ENCODE results near the gene KCTD15.

The KCTD15 gene

DNA sequence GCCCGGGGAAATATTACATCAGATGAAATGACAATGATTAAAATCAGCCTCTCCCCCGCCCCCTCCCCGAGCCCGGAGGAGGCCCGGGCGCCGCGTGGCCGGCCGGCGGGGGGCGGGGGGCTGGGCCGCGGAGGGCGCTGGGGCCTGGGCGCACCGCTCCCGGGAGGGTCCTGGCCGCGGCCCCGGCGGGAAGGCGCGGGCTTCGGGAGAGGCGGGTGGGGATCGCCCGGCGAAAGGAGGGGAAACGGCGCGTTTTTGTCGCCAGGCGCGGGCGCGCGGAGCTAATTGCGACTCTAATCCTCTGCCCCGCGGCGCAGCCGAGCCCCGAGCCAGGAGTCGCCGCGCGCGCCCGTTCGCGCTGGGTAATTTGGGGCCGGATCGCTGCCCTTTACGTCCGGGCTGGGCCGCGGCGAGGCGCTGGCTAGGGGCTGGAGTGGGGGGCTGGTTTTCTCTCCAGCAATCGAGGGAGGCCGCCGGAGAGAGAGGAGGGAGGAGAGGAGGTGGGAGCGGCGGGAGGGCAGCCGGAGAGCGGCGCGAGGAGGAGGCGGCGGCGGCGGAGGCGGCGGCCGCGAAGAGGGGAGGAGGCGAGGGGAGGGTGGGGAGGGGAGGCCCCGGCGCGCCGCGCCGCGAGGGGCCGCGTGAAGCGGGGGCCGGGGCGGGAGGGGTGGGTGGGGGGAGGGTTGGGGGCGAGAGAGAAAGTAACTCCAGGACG lies at the start of gene KCTD15:
Gene KCTD15, plus strand, starts transcription at position 707 of the 712 bp plus-strand sequence. CDS start 3,585 bp downstream, outside the sequence.
- peak within 1 kb of the TSS; percentile 72 for H3K4me3 Mint-ChIP-seq
- H3K27ac Mint-ChIP-seq: no peak within 1 kb of the TSS
- ATAC-seq: peak; percentile 12
- H3K36me3 Mint-ChIP-seq (ENCODE audit: low read depth): no peaks in the 10 kb centered on the region
- H3K4me1 Mint-ChIP-seq: peaks cover 2% of the 10 kb centered on the region
- H3K27me3 Mint-ChIP-seq: peaks cover 45% of the 10 kb centered on the region
- no peaks in the 10 kb centered on the region for H3K9me3 Mint-ChIP-seq
- peak; percentile 51 for DNase-seq

- DNase-seq (no peak), ATAC-seq (no peak)
- Mint-ChIP-seq H3K4me3 (no peak overlapping the region), H3K4me1 (no peaks in the 10 kb centered on the region), H3K27me3 (no peaks in the 10 kb centered on the region), H3K36me3 (ENCODE audit: low read depth) (no peaks in the 10 kb centered on the region), H3K9me3 (no peaks in the 10 kb centered on the region), H3K27ac (no peak overlapping the region)
These were observed 49.4 kb upstream of the KCTD15 start for GRCh38 chr19:33747273-33747672.

DNA sequence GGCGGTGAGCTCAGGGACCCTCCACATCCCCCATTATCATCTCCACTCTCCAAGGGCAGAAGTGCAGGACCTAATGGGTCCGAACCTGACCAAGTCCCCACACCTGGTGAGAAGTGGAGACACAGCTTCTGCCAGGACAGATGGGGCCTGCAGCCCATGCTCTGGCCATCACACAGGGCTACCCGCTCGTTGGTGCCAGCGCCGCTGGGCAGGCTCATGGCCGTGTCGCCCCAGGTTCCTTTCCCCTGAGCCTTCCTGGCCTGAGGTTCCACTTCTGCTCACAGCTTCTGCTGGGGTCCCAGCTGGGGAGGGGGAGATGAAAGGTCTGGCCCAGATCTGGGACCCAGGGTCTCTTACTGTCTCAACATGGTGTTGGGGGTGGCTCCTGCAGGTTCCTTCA lies 48.4 kb upstream of the KCTD15 start:
- Mint-ChIP-seq H3K36me3 (ENCODE audit: low read depth) (no peaks in the 10 kb centered on the region), H3K9me3 (no peaks in the 10 kb centered on the region), H3K27ac (no peak overlapping the region), H3K4me1 (no peaks in the 10 kb centered on the region), H3K27me3 (no peaks in the 10 kb centered on the region), H3K4me3 (no peak overlapping the region)
- no peak for DNase-seq
- ATAC-seq: no peak

DNA sequence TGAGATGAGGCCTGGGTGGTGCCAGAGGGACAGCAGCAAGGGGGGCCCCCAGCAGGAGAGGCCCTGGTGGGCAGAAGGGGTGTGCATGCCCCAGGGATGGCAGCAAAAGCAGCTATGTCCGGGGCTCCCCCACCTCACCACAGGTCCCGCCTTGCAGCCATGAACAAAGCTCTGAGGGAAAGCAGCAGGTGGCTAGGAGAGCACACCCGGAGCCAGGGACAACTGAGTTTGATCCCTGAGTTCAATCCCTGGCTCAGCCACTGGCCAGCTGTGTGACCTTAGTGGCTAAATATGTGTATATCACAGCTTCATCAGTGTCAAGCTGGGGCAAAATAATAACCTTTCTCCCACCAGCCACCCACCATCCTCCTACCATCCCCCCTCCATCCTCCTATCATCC lies 47.7 kb upstream of the KCTD15 start:
- Mint-ChIP-seq H3K27me3 (no peaks in the 10 kb centered on the region), H3K36me3 (ENCODE audit: low read depth) (no peaks in the 10 kb centered on the region), H3K4me1 (no peaks in the 10 kb centered on the region), H3K4me3 (no peak overlapping the region), H3K9me3 (no peaks in the 10 kb centered on the region), H3K27ac (no peak overlapping the region)
- no peak for ATAC-seq
- no peak for DNase-seq

- Mint-ChIP-seq H3K27me3 (no peaks in the 10 kb centered on the region), H3K36me3 (ENCODE audit: low read depth) (no peaks in the 10 kb centered on the region), H3K4me1 (no peaks in the 10 kb centered on the region), H3K9me3 (no peaks in the 10 kb centered on the region), H3K27ac (no peak overlapping the region), H3K4me3 (no peak overlapping the region)
- no peak for DNase-seq
- no peak for ATAC-seq
These were observed 47.0 kb upstream of the KCTD15 start for GRCh38 chr19:33749619-33750175.

- Mint-ChIP-seq H3K4me3 (no peak overlapping the region), H3K27me3 (no peaks in the 10 kb centered on the region), H3K9me3 (no peaks in the 10 kb centered on the region), H3K4me1 (no peaks in the 10 kb centered on the region), H3K36me3 (ENCODE audit: low read depth) (no peaks in the 10 kb centered on the region), H3K27ac (no peak overlapping the region)
- no peak for DNase-seq
- ATAC-seq: no peak
These were observed 45.9 kb upstream of the KCTD15 start for GRCh38 chr19:33750587-33751435.

GRCh38 chr19:33751436-33751770 lies 45.3 kb upstream of the KCTD15 start:
- Mint-ChIP-seq H3K9me3 (no peaks in the 10 kb centered on the region), H3K36me3 (ENCODE audit: low read depth) (no peaks in the 10 kb centered on the region)
- ATAC-seq: no peak

GRCh38 chr19:33752018-33752800 lies 44.5 kb upstream of the KCTD15 start:
- Mint-ChIP-seq H3K4me3 (no peak overlapping the region), H3K4me1 (no peaks in the 10 kb centered on the region), H3K36me3 (ENCODE audit: low read depth) (no peaks in the 10 kb centered on the region), H3K9me3 (no peaks in the 10 kb centered on the region), H3K27me3 (no peaks in the 10 kb centered on the region), H3K27ac (no peak overlapping the region)
- DNase-seq (no peak), ATAC-seq (no peak)

More at GRCh38 chr19:33751436-33751770, 45.3 kb upstream of the KCTD15 start:
- no peaks in the 10 kb centered on the region for H3K27me3 Mint-ChIP-seq
- H3K27ac Mint-ChIP-seq: no peak overlapping the region
- no peak overlapping the region for H3K4me3 Mint-ChIP-seq
- DNase-seq: no peak
- H3K4me1 Mint-ChIP-seq: no peaks in the 10 kb centered on the region

DNA sequence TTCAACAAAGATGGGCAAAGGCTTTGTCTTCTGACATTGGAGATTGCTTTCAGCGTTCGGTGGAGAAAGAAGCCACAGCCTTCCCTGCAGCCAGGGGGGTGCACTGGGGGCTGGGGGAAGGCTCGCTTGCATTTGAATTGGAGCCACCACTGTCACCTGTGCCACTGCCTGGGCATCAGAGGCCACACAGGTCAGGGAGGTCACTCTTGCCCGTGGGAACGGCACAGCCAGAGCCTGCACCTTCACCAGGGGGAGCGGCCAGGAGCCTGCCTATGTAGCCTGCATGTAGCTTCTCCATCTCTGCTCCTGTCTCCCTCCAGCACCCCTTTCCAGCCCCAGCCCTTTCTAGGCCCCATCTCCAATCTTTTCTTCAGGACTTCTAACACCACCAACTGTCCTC lies 43.7 kb upstream of the KCTD15 start:
- ATAC-seq: no peak
- DNase-seq: no peak
- H3K4me1 Mint-ChIP-seq: no peaks in the 10 kb centered on the region
- H3K9me3 Mint-ChIP-seq: no peaks in the 10 kb centered on the region
- H3K36me3 Mint-ChIP-seq (ENCODE audit: low read depth): no peaks in the 10 kb centered on the region
- H3K27ac Mint-ChIP-seq: no peak overlapping the region
- H3K4me3 Mint-ChIP-seq: no peak overlapping the region
- no peaks in the 10 kb centered on the region for H3K27me3 Mint-ChIP-seq

DNA sequence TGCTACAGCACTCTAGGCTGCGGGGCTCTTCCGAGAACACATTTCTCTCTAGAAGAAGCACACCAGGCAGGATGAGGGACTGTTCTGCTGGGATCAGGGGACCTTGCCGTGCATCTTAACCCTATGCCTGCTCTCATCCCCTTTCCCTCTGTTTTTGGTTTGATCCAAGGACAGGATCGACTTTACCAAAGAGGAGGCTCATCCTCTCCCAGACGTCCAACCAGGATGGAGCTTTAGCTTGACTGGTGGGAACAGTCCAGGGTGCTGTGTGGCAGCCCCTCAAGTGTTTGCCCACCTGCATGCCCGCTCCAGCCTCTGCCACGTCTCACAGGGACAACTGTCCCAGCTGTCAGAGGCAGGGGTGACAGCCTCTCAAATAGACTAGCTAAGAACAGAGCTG lies 42.3 kb upstream of the KCTD15 start:
- no peak overlapping the region for H3K4me3 Mint-ChIP-seq
- no peaks in the 10 kb centered on the region for H3K27me3 Mint-ChIP-seq
- H3K27ac Mint-ChIP-seq: no peak overlapping the region
- DNase-seq (no peak), ATAC-seq (no peak)
- no peaks in the 10 kb centered on the region for H3K36me3 Mint-ChIP-seq (ENCODE audit: low read depth)
- no peaks in the 10 kb centered on the region for H3K4me1 Mint-ChIP-seq
- H3K9me3 Mint-ChIP-seq: no peaks in the 10 kb centered on the region

DNA sequence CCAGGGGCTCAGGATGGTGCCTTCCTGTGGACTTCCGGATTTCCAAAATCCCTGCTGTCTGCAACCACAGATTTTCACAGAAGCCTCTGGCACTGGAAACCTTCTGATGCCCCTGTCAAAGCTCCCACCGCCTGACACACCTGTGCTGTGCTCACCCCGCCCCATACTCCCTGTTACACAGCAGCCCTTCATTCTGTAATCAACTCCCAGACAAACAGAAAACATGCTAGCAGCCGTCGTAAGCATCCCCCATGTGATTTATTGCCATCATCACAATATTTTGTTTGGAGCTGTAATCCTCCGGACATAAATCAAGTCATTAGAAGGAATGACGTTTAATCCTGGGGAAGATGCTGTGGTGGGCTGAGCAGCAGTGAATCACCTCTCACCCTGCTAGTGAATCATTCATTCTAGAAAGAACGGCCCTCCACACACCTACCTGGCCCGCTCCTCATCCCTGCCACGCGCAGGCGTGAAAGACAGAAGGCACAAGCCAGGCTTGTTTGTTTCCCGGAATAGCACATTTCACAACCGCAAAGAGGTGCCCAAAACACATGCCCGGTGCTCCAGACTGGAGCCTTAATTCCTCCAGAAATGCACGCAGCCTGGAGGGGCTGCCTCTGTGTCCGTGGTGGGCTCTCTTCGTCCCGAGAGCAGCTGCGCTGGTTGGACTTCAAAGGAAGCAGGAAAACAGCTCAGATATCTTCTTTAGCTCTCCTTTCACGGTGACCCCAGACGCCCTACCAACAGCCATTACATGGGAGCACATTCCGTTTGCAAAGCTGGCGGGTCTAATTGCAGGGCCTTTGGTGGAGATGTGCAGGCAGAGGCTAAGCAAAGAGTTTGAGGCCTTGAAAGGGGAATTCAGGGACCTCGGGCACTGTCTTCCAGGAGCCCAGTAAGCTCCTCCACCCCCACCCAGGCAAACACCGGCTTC lies 41.3 kb upstream of the KCTD15 start:
- no peaks in the 10 kb centered on the region for H3K36me3 Mint-ChIP-seq (ENCODE audit: low read depth)
- H3K27me3 Mint-ChIP-seq: no peaks in the 10 kb centered on the region
- no peak overlapping the region for H3K4me3 Mint-ChIP-seq
- no peaks in the 10 kb centered on the region for H3K4me1 Mint-ChIP-seq
- DNase-seq (no peak), ATAC-seq (no peak)
- no peaks in the 10 kb centered on the region for H3K9me3 Mint-ChIP-seq
- no peak overlapping the region for H3K27ac Mint-ChIP-seq

GRCh38 chr19:33756177-33756576 lies 40.5 kb upstream of the KCTD15 start:
- ATAC-seq (no peak), DNase-seq (no peak)
- Mint-ChIP-seq H3K27ac (no peak overlapping the region), H3K9me3 (no peaks in the 10 kb centered on the region), H3K27me3 (no peaks in the 10 kb centered on the region), H3K4me3 (no peak overlapping the region), H3K36me3 (ENCODE audit: low read depth) (no peaks in the 10 kb centered on the region), H3K4me1 (no peaks in the 10 kb centered on the region)

DNA sequence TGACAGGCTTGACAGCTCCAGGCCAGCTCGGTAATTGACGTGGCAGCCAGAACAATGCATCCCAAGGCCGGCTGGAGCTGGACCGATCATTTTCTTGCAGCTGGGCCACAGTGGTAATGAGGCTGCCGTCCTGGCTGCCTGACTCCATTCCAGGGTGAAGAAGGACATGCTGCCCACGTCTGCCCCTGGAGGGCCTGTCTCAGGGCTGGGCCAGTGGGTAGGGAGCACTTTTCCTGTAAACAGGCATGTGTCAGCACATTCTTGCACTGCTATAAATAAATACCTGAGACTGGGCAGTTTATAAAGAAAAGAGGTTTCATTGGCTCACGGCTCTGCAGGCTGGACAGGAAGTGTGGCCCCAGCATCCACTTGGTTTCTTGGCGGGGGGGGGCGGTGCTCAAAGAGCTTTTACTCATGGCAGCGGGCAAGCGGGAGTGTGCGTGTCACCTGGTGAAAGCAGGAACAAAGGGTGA lies 38.1 kb upstream of the KCTD15 start:
- DNase-seq (no peak), ATAC-seq (no peak)
- Mint-ChIP-seq H3K9me3 (no peaks in the 10 kb centered on the region), H3K4me3 (no peak overlapping the region), H3K27ac (no peak overlapping the region), H3K27me3 (peaks cover 1% of the 10 kb centered on the region), H3K4me1 (no peaks in the 10 kb centered on the region), H3K36me3 (ENCODE audit: low read depth) (no peaks in the 10 kb centered on the region)

DNA sequence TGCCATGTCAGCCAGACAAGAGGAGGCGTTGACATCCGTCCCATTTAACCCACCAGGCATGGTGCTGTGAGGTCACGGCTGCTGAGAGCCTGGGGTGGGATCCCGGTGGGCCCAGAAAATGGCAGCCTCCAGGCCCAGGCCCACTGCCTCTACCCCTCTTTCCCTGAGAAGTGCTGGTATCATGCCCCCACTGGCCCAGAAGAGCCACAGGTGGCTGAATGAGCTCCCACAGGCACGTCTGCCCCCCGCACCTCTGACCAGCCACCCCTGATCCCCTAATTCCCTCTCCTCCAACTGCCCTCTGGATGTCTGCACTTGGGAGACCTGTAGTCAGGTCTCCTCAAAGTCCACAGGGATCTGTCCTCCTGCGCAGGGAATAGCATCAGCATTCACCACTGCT lies 37.3 kb upstream of the KCTD15 start:
- Mint-ChIP-seq H3K4me1 (no peaks in the 10 kb centered on the region), H3K9me3 (no peaks in the 10 kb centered on the region), H3K27me3 (peaks cover 1% of the 10 kb centered on the region), H3K4me3 (no peak overlapping the region), H3K36me3 (ENCODE audit: low read depth) (no peaks in the 10 kb centered on the region), H3K27ac (no peak overlapping the region)
- no peak for DNase-seq
- ATAC-seq: no peak

All from activated naive CD8-positive, alpha-beta T cell treated with anti-CD3 and anti-CD28 coated beads, Interleukin-2, amount 50 U/mL, for 24 hours (primary cell).